K562 (cell line): ENCODE data around the gene SIGMAR1. TPM values are rescaled to one million over a fixed set of nuclear protein-coding genes. Genes with fewer than 3 reads are reported as not detected.

Experiments used
- CHD7 ChIP-seq: fragments of 200-600 bp; sonication (generic); IDR thresholded peaks from one replicate; pipeline ENCODE4 v1.6.1; 2012; ENCODE audit warnings: mild to moderate bottlenecking, low read depth, low read length, inconsistent platforms
- CREM ChIP-seq: IDR thresholded peaks from 2 replicates; pipeline ENCODE4 v1.6.1; 2014; ENCODE audit warnings: antibody characterized with exemption, low read depth
- TCF7L2 ChIP-seq: fragments of 150-350 bp; IDR thresholded peaks from 2 replicates; pipeline ENCODE4 v1.6.1; 2016; ENCODE audit warnings: low read depth, mild to moderate bottlenecking, low read length, moderate library complexity
- ZFX ChIP-seq: sonication (generic); formaldehyde crosslinking; IDR thresholded peaks from 2 replicates; pipeline ENCODE4 v1.8.0; 2022; ENCODE audit warnings: mild to moderate bottlenecking, missing genetic modification reagents, moderate library complexity
- ZNF311 ChIP-seq: fragments of 250-450 bp; sonication (Bioruptor Pico); IDR thresholded peaks from 2 replicates; pipeline ENCODE4 v1.4.0; 2020; ENCODE audit warnings: mild to moderate bottlenecking, moderate library complexity
- polyA plus RNA-seq, 8 experiments: library from polyadenylated mRNA; depleted of rRNA in 4 of 8; stranded (reverse) in 5 of 8; unstranded in 3 of 8; fragments of >200 nt; fragmentation: Nextera tagmentation in 2 of 8; fragmentation: Illumina TruSeq in 1 of 8; extraction: Ambion mirVana in 2 of 8; extraction: Trizol in 1 of 8; gene quantifications; 2 replicates each; pipeline versions ENCODE4 v1.2.1 to v1.2.3, GENCODE V29; 2011 to 2014; ENCODE audit warnings: inconsistent platforms in 1 of 8, missing spikeins in 1 of 8
- total RNA-seq, 7 experiments: library from RNA; depleted of rRNA in 6 of 7; stranded (reverse); fragments of >200 nt in 6 of 7; fragmentation: Illumina TruSeq in 2 of 7; extraction: Trizol in 2 of 7; gene quantifications; 2 replicates each; pipeline versions ENCODE4 v1.2.1 to v1.2.3, GENCODE V29; 2011 to 2021; ENCODE audit warnings: low replicate concordance in 1 of 7

SIGMAR1 gene
- total and polyA plus RNA-seq, 9 of the 15 experiments (the other 6 are each of a cell fraction or from before 2014, with no cell fraction given), result 6.9 to 80.0 (median 35.2) TPM

- TF ChIP-seq CHD7 (no peak), ZNF311 (no peak), CREM (no peak), TCF7L2 (no peak), ZFX (CRISPR knock-in tag) (no peak)
Measured at GRCh38 chr9:34686231-34686630, 48.6 kb upstream of the SIGMAR1 start (continued).
